Erythroblast (primary cell): ENCODE results near the gene PTPRD.

ENCODE experiments used
- GATA1 ChIP-seq: IDR thresholded peaks from 2 replicates; pipeline ENCODE4 v1.6.1; 2011; ENCODE audit warnings: low read depth, mild to moderate bottlenecking, control low read depth, low read length, moderate library complexity
- POLR2A ChIP-seq: IDR thresholded peaks from 2 replicates; pipeline ENCODE4 v1.6.1; 2011; ENCODE audit warnings: mild to moderate bottlenecking, low read length

- TF ChIP-seq POLR2A (no peak), GATA1 (no peak)
Observed at GRCh38 chr9:8643896-8644295, 1968.9 kb downstream of the PTPRD start.
